Natural killer cell (primary cell): Measurements from ENCODE around the gene SLC8B1. TPM values are rescaled to one million over a fixed set of nuclear protein-coding genes. Genes with fewer than 3 reads are reported as not detected.

Experiments
- ATAC-seq, 3 donors: fragments of 150-1000 bp in 2 of 3; fragments of 200-7000 bp in 1 of 3; cut with Tn5 transposase; 1 replicate in 1 of 3; 2 replicates in 2 of 3; pipeline ENCODE4 v1.10.0; 2021; ENCODE audit warnings: mild to moderate bottlenecking in 2 of 3, moderate library complexity in 2 of 3
- DNase-seq, 2 donors: peaks; one replicate each; pipeline versions ENCODE4 v3.0.0 to v3.0.0-alpha.2; 2013 to 2021; ENCODE audit warnings: mixed read lengths in 1 of 2
- H3K27ac ChIP-seq: one replicate; pipeline ENCODE4 v1.5.1; 2013; ENCODE audit warnings: mild to moderate bottlenecking, low read length
- H3K27me3 ChIP-seq: one replicate; pipeline ENCODE4 v1.6.1; 2013; ENCODE audit warnings: low read length; ENCODE audit not compliant: control insufficient read depth, insufficient read depth
- H3K36me3 ChIP-seq: one replicate; pipeline ENCODE4 v1.6.1; 2013; ENCODE audit warnings: low read length; ENCODE audit not compliant: control insufficient read depth, insufficient read depth
- H3K4me1 ChIP-seq: one replicate; pipeline ENCODE4 v1.6.1; 2013; ENCODE audit warnings: low read length; ENCODE audit not compliant: control insufficient read depth, insufficient read depth
- H3K4me3 ChIP-seq: one replicate; pipeline ENCODE4 v1.5.1; 2013; ENCODE audit warnings: low read length
- H3K9me3 ChIP-seq: one replicate; pipeline ENCODE4 v1.6.1; 2013; ENCODE audit warnings: low read length; ENCODE audit not compliant: control insufficient read depth, insufficient read depth
- H3K27ac Mint-ChIP-seq, 2 donors: one replicate each; pipeline ENCODE4 v1.8.0; 2022; ENCODE audit warnings: mild to moderate bottlenecking in 2 of 2, mixed read lengths in 2 of 2, moderate library complexity in 1 of 2
- H3K27me3 Mint-ChIP-seq, 2 donors: one replicate each; pipeline ENCODE4 v1.8.0; 2022; ENCODE audit warnings: low read depth in 2 of 2, mixed read lengths in 2 of 2
- H3K36me3 Mint-ChIP-seq: one replicate; pipeline ENCODE4 v1.8.0; 2022; ENCODE audit warnings: mixed read lengths
- H3K4me1 Mint-ChIP-seq, 2 donors: one replicate each; pipeline ENCODE4 v1.8.0; 2022; ENCODE audit warnings: mixed read lengths in 2 of 2
- H3K4me3 Mint-ChIP-seq: one replicate; pipeline ENCODE4 v1.8.0; 2022; ENCODE audit warnings: mild to moderate bottlenecking, moderate library complexity, mixed read lengths
- H3K9me3 Mint-ChIP-seq, 2 donors: one replicate each; pipeline ENCODE4 v1.8.0; 2022; ENCODE audit warnings: mixed read lengths in 2 of 2
- CTCF ChIP-seq: fragments of 200-600 bp; IDR thresholded peaks from one replicate; pipeline ENCODE4 v1.8.0; 2022; ENCODE audit warnings: antibody characterized with exemption
- WGBS: methylation state at CpG from one replicate; pipeline ENCODE4 v1.1.7; 2013; ENCODE audit warnings: missing lambda C conversion rate; ENCODE audit not compliant: insufficient coverage; 5-methylcytosine and 5-hydroxymethylcytosine counted together
- intact Hi-C: fragments of 100-400 bp; cut with micrococcal nuclease; formaldehyde crosslinking; loops from one replicate; pipeline ENCODE4 v1.14.2; 2022
- total RNA-seq, 4 donors: library from RNA; stranded (reverse); fragments of 120-200 nt in 1 of 4; gene quantifications; one replicate each; pipeline versions ENCODE4 v1.2.3 to v1.2.4, GENCODE V29; 2013 to 2022

The SLC8B1 gene
- total RNA-seq, 3 donors from 2014 or later (not counting 1 experiment from before 2014, with no cell fraction given): 26.1 to 34.4 (median 31.2) TPM

- H3K27me3 Mint-ChIP-seq: no peaks in the 10 kb centered on the region
Observed at GRCh38 chr12:113286712-113287111, 48.2 kb downstream of the SLC8B1 start.

GRCh38 chr12:113285679-113286610, 49.0 kb downstream of the SLC8B1 start:
- 92% methylated on average over 22 of the region's 22 CpGs for WGBS
- H3K27ac Mint-ChIP-seq: no peak overlapping the region
- H3K27ac ChIP-seq: no peak overlapping the region
- H3K4me3 ChIP-seq: no peak overlapping the region
- no peaks in the 10 kb centered on the region for H3K4me1 ChIP-seq
- H3K4me1 Mint-ChIP-seq: no peaks in the 10 kb centered on the region
- no peaks in the 10 kb centered on the region for H3K36me3 Mint-ChIP-seq
- H3K36me3 ChIP-seq: peaks cover 5% of the 10 kb centered on the region
- H3K9me3 Mint-ChIP-seq: no peaks in the 10 kb centered on the region
- H3K27me3 Mint-ChIP-seq: no peaks in the 10 kb centered on the region
- no peaks in the 10 kb centered on the region for H3K9me3 ChIP-seq
- ATAC-seq: no peak
- intact Hi-C loops: no loop called here
- no peak for DNase-seq
- no peak for TF ChIP-seq CTCF
- no peaks in the 10 kb centered on the region for H3K27me3 ChIP-seq
- no peak overlapping the region for H3K4me3 Mint-ChIP-seq

More at GRCh38 chr12:113286712-113287111, 48.2 kb downstream of the SLC8B1 start:
- Histone ChIP-seq H3K27ac (no peak overlapping the region), H3K9me3 (no peaks in the 10 kb centered on the region), H3K4me1 (no peaks in the 10 kb centered on the region), H3K27me3 (no peaks in the 10 kb centered on the region), H3K4me3 (no peak overlapping the region), H3K36me3 (peaks cover 5% of the 10 kb centered on the region)
- H3K36me3 Mint-ChIP-seq: no peaks in the 10 kb centered on the region
- TF ChIP-seq CTCF: no peak
- DNase-seq: no peak
- no peak overlapping the region for H3K4me3 Mint-ChIP-seq
- H3K27ac Mint-ChIP-seq: no peak overlapping the region
- intact Hi-C loops: no loop called here
- no peaks in the 10 kb centered on the region for H3K9me3 Mint-ChIP-seq
- no peak for ATAC-seq
- H3K4me1 Mint-ChIP-seq: no peaks in the 10 kb centered on the region
- WGBS: 95% methylated on average over 11 of the region's 11 CpGs

GRCh38 chr12:113284751-113285150, 50.2 kb downstream of the SLC8B1 start:
- no peak overlapping the region for H3K27ac ChIP-seq
- DNase-seq: no peak
- H3K9me3 ChIP-seq: no peaks in the 10 kb centered on the region
- no peak for TF ChIP-seq CTCF
- no peaks in the 10 kb centered on the region for H3K27me3 ChIP-seq
- no peak overlapping the region for H3K4me3 Mint-ChIP-seq
- H3K36me3 Mint-ChIP-seq: no peaks in the 10 kb centered on the region
- intact Hi-C loops: no loop called here
- H3K27ac Mint-ChIP-seq: no peak overlapping the region
- no peaks in the 10 kb centered on the region for H3K9me3 Mint-ChIP-seq
- 94% methylated on average over 13 of the region's 13 CpGs for WGBS
- no peaks in the 10 kb centered on the region for H3K27me3 Mint-ChIP-seq
- H3K36me3 ChIP-seq: peaks cover 5% of the 10 kb centered on the region
- H3K4me1 Mint-ChIP-seq: no peaks in the 10 kb centered on the region
- H3K4me3 ChIP-seq: no peak overlapping the region
- no peak for ATAC-seq
- H3K4me1 ChIP-seq: no peaks in the 10 kb centered on the region
